Heart left ventricle (tissue), 13 donors: ENCODE results near the gene NRCAM.

ENCODE experiments used
- POLR2A ChIP-seq, 2 donors: fragments of 450-650 bp; IDR thresholded peaks; one replicate each; pipeline ENCODE4 v1.6.1; 2017; ENCODE audit warnings: antibody characterized with exemption in 2 of 2, mild to moderate bottlenecking in 2 of 2, moderate library complexity in 2 of 2
- TF ChIP-seq, protein P1 (sequence below), 12 donors: fragments of 200-600 bp; sonication (generic) in 4 of 12; IDR thresholded peaks; one replicate each; pipeline versions ENCODE4 v1.5.0 to v1.8.0; 2018 to 2022; ENCODE audit warnings: antibody characterized with exemption in 12 of 12, mild to moderate bottlenecking in 5 of 12
- donor health status: ischemic (EF 13 %, LVEDD 7.1; RV severe dilation, severe dysfunction).
- donor health status: DM: no; HTN: yes; CAD: no.
- donor health status: DM: no; HTN: no; CAD: no.
- donor health status: ischemic (EF 25% LVEDD 6.9; RV normal size, moderate dysfunction).
- donor health status: ischemic (EF 25% LVEDD 5.7; RV mildly dilated, moderate dysfunction).
- donor health status: ischemic (EF 35%, LVEDD 5.7; RV mildly dilated, moderate dysfunction).
- donor health status: nonischemic (EF 11% LVEDD 7.7; RV severe dilation, severe dysfunction).
- donor health status: DM: yes; HTN: yes; CAD: no.
- donor health status: PGD.
- donor health status: ischemic (EF 29% LVEDD 5.4; RV normal size, mild dysfunction).
- donor health status: nonischemic (EF 23%, LVEDD 6.1; RV moderate dilation, normal function).

DNA sequence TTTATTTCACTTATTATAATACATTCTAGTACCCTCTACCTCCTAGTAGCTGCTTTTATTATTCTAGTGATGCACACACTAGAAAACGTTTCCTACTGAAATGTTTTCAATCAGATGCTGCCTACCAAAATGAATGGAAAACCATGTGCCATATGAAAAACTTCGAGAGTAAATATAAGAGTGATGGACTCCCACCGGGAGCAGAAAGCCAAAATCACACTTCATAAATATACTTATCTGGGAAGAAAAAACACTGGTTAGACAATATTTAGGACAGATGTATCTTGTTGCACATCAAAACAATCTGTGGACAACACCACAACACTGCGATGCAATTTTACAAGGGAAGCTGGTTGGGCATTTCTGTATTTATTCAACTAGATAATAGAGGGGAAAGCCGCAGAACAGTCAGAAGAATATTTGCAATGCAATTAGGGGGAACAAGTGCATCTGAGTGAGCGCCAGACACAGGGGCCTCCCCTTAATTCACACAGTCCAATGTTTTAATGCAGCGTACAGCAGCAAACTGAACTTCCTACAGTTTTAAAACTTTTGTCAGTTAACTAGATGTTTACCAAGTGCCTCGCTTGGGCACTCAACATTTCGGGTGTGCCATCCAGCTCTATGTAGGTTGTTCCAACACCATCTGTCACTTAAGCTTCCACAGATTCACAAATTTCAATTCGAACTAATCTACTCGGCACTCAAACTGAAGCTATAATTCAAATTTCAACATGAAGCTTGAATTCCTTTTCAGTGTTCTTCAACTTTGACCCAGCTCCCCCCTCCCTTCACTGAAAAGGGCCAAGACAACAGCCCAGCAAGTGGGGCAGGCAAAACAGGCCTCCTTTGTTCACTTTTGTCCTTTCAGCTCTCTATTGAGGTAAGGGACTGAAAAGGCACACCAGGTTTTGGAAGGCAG lies 7.4 kb downstream of the NRCAM start:
- no peak for TF ChIP-seq POLR2A (IDR thresholded peaks at IDR 0.05)
- TF ChIP-seq, protein P1, sequence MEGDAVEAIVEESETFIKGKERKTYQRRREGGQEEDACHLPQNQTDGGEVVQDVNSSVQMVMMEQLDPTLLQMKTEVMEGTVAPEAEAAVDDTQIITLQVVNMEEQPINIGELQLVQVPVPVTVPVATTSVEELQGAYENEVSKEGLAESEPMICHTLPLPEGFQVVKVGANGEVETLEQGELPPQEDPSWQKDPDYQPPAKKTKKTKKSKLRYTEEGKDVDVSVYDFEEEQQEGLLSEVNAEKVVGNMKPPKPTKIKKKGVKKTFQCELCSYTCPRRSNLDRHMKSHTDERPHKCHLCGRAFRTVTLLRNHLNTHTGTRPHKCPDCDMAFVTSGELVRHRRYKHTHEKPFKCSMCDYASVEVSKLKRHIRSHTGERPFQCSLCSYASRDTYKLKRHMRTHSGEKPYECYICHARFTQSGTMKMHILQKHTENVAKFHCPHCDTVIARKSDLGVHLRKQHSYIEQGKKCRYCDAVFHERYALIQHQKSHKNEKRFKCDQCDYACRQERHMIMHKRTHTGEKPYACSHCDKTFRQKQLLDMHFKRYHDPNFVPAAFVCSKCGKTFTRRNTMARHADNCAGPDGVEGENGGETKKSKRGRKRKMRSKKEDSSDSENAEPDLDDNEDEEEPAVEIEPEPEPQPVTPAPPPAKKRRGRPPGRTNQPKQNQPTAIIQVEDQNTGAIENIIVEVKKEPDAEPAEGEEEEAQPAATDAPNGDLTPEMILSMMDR (IDR thresholded peaks at IDR 0.05), result no peak
